Left hindlimb (tissue), 1 donor: ENCODE measurements around the gene CELF2.

Experiments used
- DNase-seq: peaks from one replicate; pipeline ENCODE4 v3.0.0-alpha.2; 2018

The CELF2 gene

GRCh38 chr10:11140963-11141362 lies 123.3 kb downstream of the CELF2 start:
- no peak for DNase-seq

- DNase-seq, result no peak
These were observed 124.0 kb downstream of the CELF2 start for GRCh38 chr10:11141571-11142091.

DNA sequence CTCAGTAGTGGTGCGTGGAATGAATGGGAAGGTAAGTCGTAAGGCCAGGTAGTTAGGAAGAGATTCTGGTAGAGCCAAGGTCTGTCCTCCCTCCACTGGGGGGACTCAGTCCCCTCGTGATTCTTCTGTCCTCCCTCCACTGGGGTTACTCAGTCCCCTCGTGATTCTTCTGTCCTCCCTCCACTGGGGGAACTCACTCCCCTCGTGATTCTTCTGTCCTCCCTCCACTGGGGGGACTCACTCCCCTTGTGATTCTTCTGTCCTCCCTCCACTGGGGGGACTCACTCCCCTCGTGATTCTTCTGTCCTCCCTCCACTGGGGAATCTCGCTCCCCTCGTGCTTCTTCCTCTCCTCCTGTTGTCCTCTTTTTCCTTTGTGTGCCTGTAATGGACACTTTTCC lies 125.1 kb downstream of the CELF2 start:
- no peak for DNase-seq

DNA sequence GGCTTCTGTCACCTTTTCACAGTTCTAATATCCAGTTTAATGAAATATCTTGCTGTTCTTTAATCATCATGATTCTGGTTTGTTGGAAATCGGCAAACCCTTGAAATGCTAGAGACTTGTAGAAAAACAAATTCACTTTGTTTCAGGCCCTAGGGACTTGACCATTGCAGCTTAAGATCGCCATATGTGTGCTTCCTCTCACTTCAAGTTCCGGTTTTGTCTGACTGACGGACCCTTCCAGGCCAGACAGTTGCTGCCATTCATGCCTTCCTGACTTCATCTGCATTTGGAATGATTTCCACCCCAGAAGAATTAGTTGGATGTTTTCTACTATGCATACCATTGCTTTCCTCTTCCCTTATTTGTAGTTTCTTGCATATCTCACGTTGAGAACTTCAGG lies 125.6 kb downstream of the CELF2 start:
- DNase-seq, result no peak

DNA sequence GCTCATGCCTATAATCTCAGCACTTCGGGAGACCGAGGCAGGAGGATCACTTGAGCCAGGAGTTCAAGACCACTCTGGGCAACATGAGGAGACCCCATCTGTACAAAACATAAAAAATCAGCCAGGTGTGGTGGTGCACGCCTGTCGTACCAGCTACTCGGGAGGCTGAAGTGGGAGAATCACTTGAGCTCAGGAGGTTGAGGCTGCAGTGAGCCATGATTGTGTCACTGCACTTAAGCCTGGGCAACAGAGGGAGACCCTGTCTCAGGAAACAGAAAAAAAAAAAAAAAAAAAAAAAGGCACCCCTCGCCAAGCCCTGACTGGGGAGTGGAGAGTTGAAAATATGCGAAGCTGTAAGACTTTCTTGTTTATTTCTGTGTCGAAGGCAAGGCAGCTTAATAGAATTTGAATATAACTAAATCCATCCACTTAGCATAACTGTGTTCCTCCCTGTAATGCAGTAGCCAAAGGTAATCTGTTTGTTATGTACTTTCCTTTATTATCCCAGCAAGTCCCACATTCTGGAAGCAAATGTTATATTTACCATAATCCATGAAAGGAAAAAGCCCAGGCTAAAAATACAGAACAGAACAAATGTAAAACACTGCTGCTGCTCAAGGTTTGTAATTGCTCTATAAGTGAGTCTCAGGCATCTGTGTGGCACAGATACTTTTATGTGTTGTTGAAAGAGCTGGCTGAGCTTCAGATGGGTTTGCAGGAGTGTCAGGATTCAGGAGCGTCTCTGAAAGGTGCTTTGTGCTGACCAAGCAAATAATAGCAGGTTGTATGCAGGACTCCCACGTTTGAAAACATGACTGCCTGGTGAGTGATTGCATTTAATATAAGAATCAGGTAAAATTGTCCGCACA lies 127.2 kb downstream of the CELF2 start:
- no peak for DNase-seq

DNA sequence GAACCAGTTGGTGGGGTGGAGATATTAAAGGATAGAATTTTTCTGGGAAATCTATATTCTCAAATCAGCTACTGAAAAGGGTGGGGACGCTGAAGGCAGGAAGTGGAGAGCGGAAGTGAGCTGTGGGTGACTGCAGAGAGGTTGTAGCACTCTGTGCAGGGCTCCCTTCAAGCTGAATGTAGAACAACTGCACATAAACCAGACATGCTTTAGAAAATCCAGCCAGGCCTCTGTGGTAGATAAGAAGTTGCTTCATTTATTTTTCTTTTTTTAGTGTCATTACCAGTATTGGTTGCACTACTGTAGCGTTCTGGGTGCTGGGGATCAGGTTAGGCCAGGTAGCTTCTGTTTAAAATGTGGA lies 127.8 kb downstream of the CELF2 start:
- DNase-seq, result no peak

DNA sequence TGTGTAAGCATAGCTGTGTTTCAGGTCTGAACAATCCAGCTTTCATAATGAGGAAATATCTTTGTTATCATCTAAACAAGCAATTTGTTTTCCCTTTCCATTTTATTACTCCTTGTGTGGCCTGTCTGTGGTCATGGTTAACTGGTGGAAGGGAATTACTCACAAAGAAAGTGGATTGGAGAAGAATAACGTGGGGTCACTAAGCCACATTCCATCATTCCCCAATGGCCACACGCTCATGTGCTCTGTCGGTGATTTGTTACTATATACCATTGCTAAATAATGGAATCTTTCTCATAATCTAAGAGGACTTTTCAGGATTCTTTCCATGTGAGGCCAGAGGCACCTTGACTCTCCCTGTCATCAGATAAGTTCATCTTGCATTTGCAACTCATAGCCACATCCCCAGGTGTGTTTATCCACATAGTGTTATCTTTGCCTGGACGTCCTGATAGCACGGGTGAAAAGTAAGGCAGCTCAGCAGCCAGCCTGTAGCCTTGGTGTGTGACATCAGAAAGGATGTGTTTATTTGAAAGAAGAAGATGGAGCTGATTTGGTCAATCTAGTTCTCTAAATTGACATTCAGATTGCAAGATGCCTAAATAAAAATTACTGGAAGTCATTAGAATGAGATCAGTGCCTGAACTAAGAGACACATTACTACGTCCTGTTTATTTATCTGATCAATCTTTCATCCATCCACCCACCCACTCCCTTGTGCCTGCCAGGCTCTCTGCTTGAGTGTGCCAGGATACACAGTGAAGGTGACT lies 128.9 kb downstream of the CELF2 start:
- DNase-seq, result no peak

- DNase-seq, result no peak
These were observed 130.1 kb downstream of the CELF2 start for GRCh38 chr10:11147722-11148121.

GRCh38 chr10:11148142-11149028 lies 130.7 kb downstream of the CELF2 start:
- no peak for DNase-seq

DNA sequence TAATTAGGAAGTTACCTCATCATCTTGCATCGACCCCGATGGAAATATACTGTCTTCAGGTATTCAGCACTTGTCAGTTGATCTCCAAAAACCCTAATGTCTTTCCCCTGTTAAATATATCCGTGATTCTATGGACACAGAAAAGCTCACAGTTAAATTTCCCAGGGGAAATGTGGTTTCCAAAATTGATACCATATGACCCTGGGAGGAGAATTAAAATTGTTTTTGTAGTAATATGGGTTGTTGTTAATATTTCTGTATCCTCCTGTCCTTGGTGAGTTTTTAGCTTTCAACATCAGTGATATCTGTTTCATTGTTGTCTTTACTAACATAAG lies 132.1 kb downstream of the CELF2 start:
- DNase-seq, result no peak

DNA sequence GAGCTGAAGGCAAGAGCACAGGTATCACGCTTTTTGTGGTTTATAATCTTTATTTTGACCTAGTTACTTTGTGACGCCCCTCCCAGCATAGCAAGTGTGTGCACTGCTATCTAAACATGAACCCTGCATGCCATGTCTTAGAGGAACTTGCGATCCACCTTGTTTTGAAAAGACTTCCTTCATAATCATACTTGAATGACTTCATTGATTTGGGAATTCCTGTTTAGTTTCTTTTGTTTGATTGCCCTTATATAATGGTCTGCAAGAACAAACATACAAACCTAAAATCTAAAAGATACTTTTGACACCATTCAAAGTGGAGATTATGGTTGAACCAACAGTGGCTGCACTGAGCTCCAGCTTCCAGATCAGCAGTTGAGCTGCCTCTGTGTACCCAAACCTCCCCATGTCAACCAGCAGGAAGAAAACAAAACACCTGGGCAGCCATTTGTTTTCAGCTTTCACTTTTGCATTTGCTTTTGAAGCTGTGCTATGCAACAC lies 132.6 kb downstream of the CELF2 start:
- DNase-seq, result no peak

GRCh38 chr10:11150879-11151415 lies 133.3 kb downstream of the CELF2 start:
- no peak for DNase-seq

DNA sequence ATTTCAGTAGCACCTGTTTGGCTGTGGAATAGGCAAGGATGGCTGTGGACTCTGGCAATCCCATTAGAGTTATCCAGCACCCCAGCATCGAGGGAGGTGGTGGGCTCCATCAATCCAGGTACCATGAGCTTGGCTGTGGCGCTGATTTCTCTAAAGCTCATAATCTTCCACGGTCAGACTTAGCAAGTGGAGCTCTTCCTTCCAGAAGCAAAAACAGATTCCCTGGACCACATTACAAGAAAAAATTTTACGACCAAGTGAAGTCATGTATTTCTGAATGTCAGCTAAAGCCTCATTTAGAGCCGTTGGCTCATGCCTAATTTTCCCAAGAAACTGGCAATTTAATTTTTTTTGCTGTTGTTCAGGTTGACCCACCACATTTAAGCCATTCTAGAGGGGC lies 135.1 kb downstream of the CELF2 start:
- DNase-seq, result no peak

- DNase-seq, result no peak
These were observed 135.6 kb downstream of the CELF2 start for GRCh38 chr10:11153245-11153644.

DNA sequence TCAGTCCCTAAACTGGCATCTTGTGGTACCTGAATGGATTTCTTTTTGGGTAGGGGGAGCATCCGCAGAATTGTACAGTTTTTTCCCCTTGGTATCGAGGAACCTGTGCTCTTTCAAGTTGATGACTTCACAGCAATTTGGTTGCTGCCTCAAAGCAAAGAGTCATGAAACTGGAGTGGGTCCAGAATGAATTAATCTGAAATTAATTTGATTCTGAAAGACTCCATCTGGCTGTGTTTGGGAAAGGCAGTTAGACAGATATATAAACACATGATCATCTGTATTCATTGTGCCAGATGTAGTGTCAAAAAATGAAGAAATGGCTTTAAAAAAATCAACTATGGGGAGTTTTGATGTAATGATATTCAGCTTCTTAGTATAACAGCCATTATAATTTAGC lies 136.1 kb downstream of the CELF2 start:
- DNase-seq, result no peak

- DNase-seq, result no peak
These were observed 136.7 kb downstream of the CELF2 start for GRCh38 chr10:11154333-11154732.

DNA sequence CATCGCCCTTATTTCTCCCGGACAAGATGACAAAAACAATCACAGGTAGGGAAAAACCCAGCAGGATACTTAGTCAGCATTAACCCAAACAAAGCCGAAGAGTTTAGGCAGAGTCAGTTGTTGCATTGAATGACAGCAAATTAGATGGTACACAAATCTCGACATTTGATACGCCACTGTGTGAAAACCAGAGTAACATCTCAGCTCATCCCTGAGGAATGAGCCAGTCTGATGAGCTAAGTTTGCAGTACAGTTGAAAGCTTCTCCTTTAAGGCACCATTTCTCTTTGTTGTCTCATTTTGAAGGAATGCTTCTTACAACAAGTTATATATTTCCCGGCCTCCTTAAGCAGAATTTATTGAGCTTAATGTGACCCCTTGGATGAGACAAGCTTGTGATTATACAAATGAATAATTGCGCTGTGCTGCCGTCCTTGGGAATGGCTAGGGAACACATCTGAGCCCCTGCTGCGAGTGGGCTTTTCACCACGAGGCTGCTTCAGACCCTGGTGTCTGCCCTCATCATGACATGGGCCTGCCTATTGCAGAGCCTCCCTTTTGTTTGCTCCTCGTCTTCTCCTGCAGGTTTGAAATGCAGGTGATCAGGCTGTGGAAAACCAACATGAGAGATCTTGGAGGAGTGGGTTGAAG lies 137.3 kb downstream of the CELF2 start:
- DNase-seq, result no peak

DNA sequence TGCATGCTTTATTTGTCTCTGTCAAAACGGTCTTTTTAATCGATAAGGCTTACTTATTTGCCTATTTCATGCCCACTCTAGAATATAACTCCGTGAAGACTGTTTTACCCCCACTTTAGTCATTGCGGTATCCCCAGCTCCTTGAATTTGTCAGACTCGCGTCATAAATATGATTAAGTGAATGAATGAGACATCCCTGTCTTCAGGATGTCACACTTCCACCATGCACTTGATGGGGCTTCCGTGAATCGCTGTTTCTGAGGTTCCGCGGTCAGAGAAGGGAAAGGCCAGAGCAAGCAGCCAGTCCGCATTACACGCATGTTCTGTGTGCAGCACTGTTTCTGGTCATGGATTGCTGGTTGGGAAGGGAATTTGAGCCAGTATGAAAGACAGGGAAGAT lies 138.8 kb downstream of the CELF2 start:
- no peak for DNase-seq

DNA sequence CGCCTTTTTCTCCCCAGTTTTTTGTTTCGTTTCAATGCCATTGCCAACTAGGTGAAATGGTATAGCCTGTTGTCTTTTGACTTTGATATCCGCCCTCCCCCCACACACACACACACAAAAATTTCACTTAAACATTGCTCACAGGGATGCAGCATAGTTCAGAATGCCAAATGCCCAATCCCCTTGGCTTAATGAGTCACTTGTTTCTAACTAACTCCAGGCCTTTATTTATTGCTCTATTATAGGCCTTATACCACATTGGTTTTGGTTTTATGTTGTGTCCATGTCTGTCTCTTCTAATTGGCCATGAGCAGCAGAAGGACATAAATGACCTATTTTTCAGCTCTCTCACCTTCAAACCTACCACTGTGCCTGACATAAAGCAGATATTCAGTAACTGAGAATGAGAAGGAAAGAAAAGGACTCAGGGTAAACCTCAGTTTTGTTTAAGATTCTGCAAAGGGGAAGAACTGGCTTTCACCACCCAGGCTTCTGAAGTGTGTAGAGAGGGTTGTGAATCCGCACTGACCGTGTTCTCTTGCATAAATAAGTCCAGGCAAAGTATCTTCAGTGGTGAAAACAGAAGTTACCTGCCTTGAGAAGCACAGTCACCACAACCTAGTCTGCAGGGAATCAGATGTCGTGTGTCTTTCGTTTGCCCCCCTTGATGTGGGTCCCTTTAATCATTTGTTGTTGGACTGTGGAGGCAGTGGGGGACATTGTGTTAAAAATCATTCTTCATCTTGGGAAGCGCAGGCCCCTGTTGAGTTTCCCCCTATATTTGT lies 139.8 kb downstream of the CELF2 start:
- DNase-seq, result no peak

- DNase-seq, result no peak
These were observed 140.4 kb downstream of the CELF2 start for GRCh38 chr10:11158080-11158479.

DNA sequence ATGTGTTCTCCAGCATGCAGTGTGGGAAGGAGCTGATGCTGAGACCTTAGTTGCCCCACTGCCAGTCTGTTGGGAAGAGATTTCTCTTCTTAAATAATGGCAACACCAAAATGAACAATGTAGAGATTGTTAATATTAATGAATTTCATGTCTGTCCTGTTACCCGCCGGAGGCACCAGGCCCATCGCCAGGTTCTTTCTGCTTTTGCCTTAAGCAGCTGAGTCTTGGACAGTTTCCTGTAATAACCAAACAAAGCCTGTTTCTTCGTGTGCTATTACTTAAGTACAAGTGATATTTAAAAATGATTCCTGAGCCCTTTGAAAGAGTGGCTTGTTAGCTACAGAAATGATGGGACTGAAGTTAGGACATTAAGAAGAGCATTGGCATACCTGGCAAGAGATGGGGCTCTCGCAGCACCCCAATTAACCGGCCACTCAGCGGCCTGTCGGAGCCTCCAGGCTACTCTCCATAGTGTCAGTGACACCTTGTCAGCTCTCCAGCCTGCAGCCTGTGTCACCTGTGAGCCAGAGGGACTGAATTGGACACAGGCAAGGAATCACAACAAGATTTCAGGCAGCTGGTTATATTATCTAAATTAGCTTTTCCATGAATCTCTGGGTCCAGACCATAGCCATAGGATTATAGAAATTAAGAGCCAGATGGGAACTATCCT lies 142.0 kb downstream of the CELF2 start:
- DNase-seq, result no peak
